Stimulated activated memory B cell treated with anti-CD40 and anti-IgM and Interleukin-4, amounts not matched to agents 10 μg/mL and 1 μg/mL and 100 μg/mL, for 72 hours (primary cell): ENCODE results near the gene ACMSD.

Experiments used
- ATAC-seq: fragments of 150-1000 bp; cut with Tn5 transposase; 2 replicates; pipeline ENCODE4 v1.10.0; 2021
- H3K27ac Mint-ChIP-seq: one replicate; pipeline ENCODE4 v1.8.0; 2022; ENCODE audit warnings: mild to moderate bottlenecking, mixed read lengths
- H3K27me3 Mint-ChIP-seq: one replicate; pipeline ENCODE4 v1.8.0; 2022; ENCODE audit warnings: mixed read lengths
- H3K36me3 Mint-ChIP-seq: one replicate; pipeline ENCODE4 v1.8.0; 2022; ENCODE audit warnings: mixed read lengths
- H3K4me1 Mint-ChIP-seq: one replicate; pipeline ENCODE4 v1.8.0; 2022; ENCODE audit warnings: mixed read lengths
- H3K4me3 Mint-ChIP-seq: one replicate; pipeline ENCODE4 v1.8.0; 2022; ENCODE audit warnings: mild to moderate bottlenecking, moderate library complexity, mixed read lengths
- H3K9me3 Mint-ChIP-seq: one replicate; pipeline ENCODE4 v1.8.0; 2022; ENCODE audit warnings: mixed read lengths

ACMSD gene

GRCh38 chr2:134910763-134911399 lies 72.5 kb downstream of the ACMSD start:
- H3K27ac Mint-ChIP-seq = no peak overlapping the region
- no peak overlapping the region for H3K4me3 Mint-ChIP-seq
- no peak for ATAC-seq
- no peaks in the 10 kb centered on the region for H3K27me3 Mint-ChIP-seq
- no peaks in the 10 kb centered on the region for H3K4me1 Mint-ChIP-seq
- H3K36me3 Mint-ChIP-seq = peaks cover 12% of the 10 kb centered on the region
- no peaks in the 10 kb centered on the region for H3K9me3 Mint-ChIP-seq

- H3K9me3 Mint-ChIP-seq = no peaks in the 10 kb centered on the region
- ATAC-seq = no peak
- peaks cover 12% of the 10 kb centered on the region for H3K36me3 Mint-ChIP-seq
- no peak overlapping the region for H3K27ac Mint-ChIP-seq
- no peaks in the 10 kb centered on the region for H3K27me3 Mint-ChIP-seq
- H3K4me1 Mint-ChIP-seq = no peaks in the 10 kb centered on the region
- no peak overlapping the region for H3K4me3 Mint-ChIP-seq
Measured at GRCh38 chr2:134911400-134911785, 73.0 kb downstream of the ACMSD start.

GRCh38 chr2:134912361-134912760 lies 73.9 kb downstream of the ACMSD start:
- no peak for ATAC-seq
- Mint-ChIP-seq H3K4me1 (peaks cover 6% of the 10 kb centered on the region), H3K27me3 (no peaks in the 10 kb centered on the region), H3K36me3 (peaks cover 12% of the 10 kb centered on the region), H3K4me3 (no peak overlapping the region), H3K9me3 (no peaks in the 10 kb centered on the region), H3K27ac (no peak overlapping the region)

GRCh38 chr2:134917360-134917865 lies 79.0 kb downstream of the ACMSD start:
- peaks cover 21% of the 10 kb centered on the region for H3K4me1 Mint-ChIP-seq
- peaks cover 6% of the 10 kb centered on the region for H3K36me3 Mint-ChIP-seq
- ATAC-seq = no peak

GRCh38 chr2:134917888-134918525 lies 79.6 kb downstream of the ACMSD start:
- Mint-ChIP-seq H3K4me3 (peak overlapping the region; percentile 93), H3K27me3 (no peaks in the 10 kb centered on the region), H3K27ac (peak overlapping the region; percentile 95), H3K9me3 (no peaks in the 10 kb centered on the region), H3K4me1 (peaks cover 27% of the 10 kb centered on the region), H3K36me3 (peaks cover 6% of the 10 kb centered on the region)
- peak; percentile 87 for ATAC-seq

More at GRCh38 chr2:134917360-134917865, 79.0 kb downstream of the ACMSD start:
- Mint-ChIP-seq H3K4me3 (peak overlapping the region; percentile 93), H3K27me3 (no peaks in the 10 kb centered on the region), H3K27ac (peak overlapping the region; percentile 95), H3K9me3 (no peaks in the 10 kb centered on the region)

GRCh38 chr2:134918526-134919340 lies 80.3 kb downstream of the ACMSD start, which contains the start of gene CCNT2:
TSS of gene CCNT2 (plus strand) at chr2:134918822. CDS start at chr2:134918855, 33 bp downstream.
- no peaks in the 10 kb centered on the region for H3K27me3 Mint-ChIP-seq
- H3K4me1 Mint-ChIP-seq = peaks cover 33% of the 10 kb centered on the region
- H3K4me3 Mint-ChIP-seq = peak within 1 kb of the TSS; percentile 93
- H3K27ac Mint-ChIP-seq = peak within 1 kb of the TSS; percentile 95
- H3K36me3 Mint-ChIP-seq = peaks cover 6% of the 10 kb centered on the region
- ATAC-seq = peak; percentile 94
- H3K9me3 Mint-ChIP-seq = no peaks in the 10 kb centered on the region

- ATAC-seq = no peak
- Mint-ChIP-seq H3K27ac (peak overlapping the region; percentile 95), H3K36me3 (peaks cover 12% of the 10 kb centered on the region), H3K4me1 (peaks cover 41% of the 10 kb centered on the region), H3K27me3 (no peaks in the 10 kb centered on the region), H3K4me3 (peak overlapping the region; percentile 93), H3K9me3 (no peaks in the 10 kb centered on the region)
Measured at GRCh38 chr2:134919341-134920210, 81.2 kb downstream of the ACMSD start.

- H3K4me3 Mint-ChIP-seq = no peak overlapping the region
- peaks cover 36% of the 10 kb centered on the region for H3K36me3 Mint-ChIP-seq
- no peaks in the 10 kb centered on the region for H3K27me3 Mint-ChIP-seq
- H3K9me3 Mint-ChIP-seq = no peaks in the 10 kb centered on the region
- peaks cover 75% of the 10 kb centered on the region for H3K4me1 Mint-ChIP-seq
- no peak overlapping the region for H3K27ac Mint-ChIP-seq
- no peak for ATAC-seq
Measured at GRCh38 chr2:134924912-134925311, 86.5 kb downstream of the ACMSD start.

- H3K36me3 Mint-ChIP-seq = peaks cover 42% of the 10 kb centered on the region
- H3K4me1 Mint-ChIP-seq = peaks cover 77% of the 10 kb centered on the region
- no peak for ATAC-seq
- no peaks in the 10 kb centered on the region for H3K27me3 Mint-ChIP-seq
- peak overlapping the region; percentile 2 for H3K4me3 Mint-ChIP-seq
- no peak overlapping the region for H3K27ac Mint-ChIP-seq
- no peaks in the 10 kb centered on the region for H3K9me3 Mint-ChIP-seq
Measured at GRCh38 chr2:134926231-134926931, 88.0 kb downstream of the ACMSD start.

- no peaks in the 10 kb centered on the region for H3K9me3 Mint-ChIP-seq
- H3K27ac Mint-ChIP-seq = no peak overlapping the region
- H3K4me1 Mint-ChIP-seq = peaks cover 75% of the 10 kb centered on the region
- peaks cover 42% of the 10 kb centered on the region for H3K36me3 Mint-ChIP-seq
- H3K27me3 Mint-ChIP-seq = no peaks in the 10 kb centered on the region
- ATAC-seq = no peak
- H3K4me3 Mint-ChIP-seq = no peak overlapping the region
Measured at GRCh38 chr2:134927195-134927594, 88.8 kb downstream of the ACMSD start.

GRCh38 chr2:134932864-134933526 lies 94.6 kb downstream of the ACMSD start:
- no peaks in the 10 kb centered on the region for H3K9me3 Mint-ChIP-seq
- peaks cover 52% of the 10 kb centered on the region for H3K4me1 Mint-ChIP-seq
- H3K36me3 Mint-ChIP-seq = peaks cover 40% of the 10 kb centered on the region
- H3K27me3 Mint-ChIP-seq = no peaks in the 10 kb centered on the region
- ATAC-seq = no peak
- no peak overlapping the region for H3K4me3 Mint-ChIP-seq
- H3K27ac Mint-ChIP-seq = peak overlapping the region; percentile 1

GRCh38 chr2:134933732-134934131 lies 95.3 kb downstream of the ACMSD start:
- no peak overlapping the region for H3K27ac Mint-ChIP-seq
- H3K27me3 Mint-ChIP-seq = no peaks in the 10 kb centered on the region
- no peak for ATAC-seq
- no peaks in the 10 kb centered on the region for H3K9me3 Mint-ChIP-seq
- H3K36me3 Mint-ChIP-seq = peaks cover 35% of the 10 kb centered on the region
- H3K4me3 Mint-ChIP-seq = no peak overlapping the region
- peaks cover 47% of the 10 kb centered on the region for H3K4me1 Mint-ChIP-seq

GRCh38 chr2:134934150-134934549 lies 95.7 kb downstream of the ACMSD start:
- peaks cover 45% of the 10 kb centered on the region for H3K4me1 Mint-ChIP-seq
- H3K27me3 Mint-ChIP-seq = no peaks in the 10 kb centered on the region
- no peaks in the 10 kb centered on the region for H3K9me3 Mint-ChIP-seq
- no peak for ATAC-seq
- H3K27ac Mint-ChIP-seq = no peak overlapping the region
- no peak overlapping the region for H3K4me3 Mint-ChIP-seq
- H3K36me3 Mint-ChIP-seq = peaks cover 34% of the 10 kb centered on the region

GRCh38 chr2:134934641-134935040 lies 96.2 kb downstream of the ACMSD start:
- Mint-ChIP-seq H3K4me3 (no peak overlapping the region), H3K36me3 (peaks cover 35% of the 10 kb centered on the region), H3K27ac (no peak overlapping the region), H3K4me1 (peaks cover 40% of the 10 kb centered on the region), H3K27me3 (no peaks in the 10 kb centered on the region), H3K9me3 (no peaks in the 10 kb centered on the region)
- no peak for ATAC-seq
